H1 (cell line): ENCODE results near the gene DYNC1LI1. TPM values are rescaled to one million over a fixed set of nuclear protein-coding genes. Genes with fewer than 3 reads are reported as not detected.

Source experiments
- FOSL1 ChIP-seq: IDR thresholded peaks from 2 replicates; pipeline ENCODE4 v1.6.1; 2011; ENCODE audit warnings: mild to moderate bottlenecking, low read depth, low read length, moderate library complexity; ENCODE audit not compliant: insufficient read depth
- GTF2F1 ChIP-seq: IDR thresholded peaks from 2 replicates; pipeline ENCODE4 v1.6.1; 2012; ENCODE audit warnings: low read depth, low read length, improper control_type of control experiment, borderline replicate concordance
- JUN ChIP-seq: IDR thresholded peaks from 2 replicates; pipeline ENCODE4 v1.6.1; 2011; ENCODE audit warnings: low read depth, mild to moderate bottlenecking, improper control_type of control experiment, low read length
- polyA plus RNA-seq, 7 experiments: library from polyadenylated mRNA; depleted of rRNA in 3 of 7; stranded (reverse) in 5 of 7; unstranded in 2 of 7; fragments of >200 nt in 5 of 7; fragments of 200-250 nt in 2 of 7; gene quantifications; 1 replicate in 5 of 7; 2 replicates in 1 of 7; 4 replicates in 1 of 7; pipeline versions ENCODE4 v1.2.1 to v1.2.3, GENCODE V29; 2011 to 2013; ENCODE audit warnings: missing spikeins in 2 of 7, mixed read lengths in 2 of 7
- total RNA-seq: library from RNA; stranded (reverse); fragmentation: NEBNext Ultra II Directional; extraction: Animal tissue kit (Norgen Biotek cat#: 25700); gene quantifications from 2 replicates; pipeline ENCODE4 v1.2.1, GENCODE V29; 2021
- TF ChIP-seq, protein P1 (sequence below): fragments of 300-600 bp; sonication (generic); IDR thresholded peaks from 2 replicates; pipeline ENCODE4 v1.7.1; 2012; ENCODE audit warnings: low read length, moderate library complexity, mild to moderate bottlenecking, inconsistent platforms; ENCODE audit not compliant: insufficient replicate concordance

The DYNC1LI1 gene
- total and polyA plus RNA-seq, 2 of the 8 experiments (the other 6 are each of a cell fraction or from before 2014, with no cell fraction given) = 13.6 to 45.1 TPM

- TF ChIP-seq, protein P1, sequence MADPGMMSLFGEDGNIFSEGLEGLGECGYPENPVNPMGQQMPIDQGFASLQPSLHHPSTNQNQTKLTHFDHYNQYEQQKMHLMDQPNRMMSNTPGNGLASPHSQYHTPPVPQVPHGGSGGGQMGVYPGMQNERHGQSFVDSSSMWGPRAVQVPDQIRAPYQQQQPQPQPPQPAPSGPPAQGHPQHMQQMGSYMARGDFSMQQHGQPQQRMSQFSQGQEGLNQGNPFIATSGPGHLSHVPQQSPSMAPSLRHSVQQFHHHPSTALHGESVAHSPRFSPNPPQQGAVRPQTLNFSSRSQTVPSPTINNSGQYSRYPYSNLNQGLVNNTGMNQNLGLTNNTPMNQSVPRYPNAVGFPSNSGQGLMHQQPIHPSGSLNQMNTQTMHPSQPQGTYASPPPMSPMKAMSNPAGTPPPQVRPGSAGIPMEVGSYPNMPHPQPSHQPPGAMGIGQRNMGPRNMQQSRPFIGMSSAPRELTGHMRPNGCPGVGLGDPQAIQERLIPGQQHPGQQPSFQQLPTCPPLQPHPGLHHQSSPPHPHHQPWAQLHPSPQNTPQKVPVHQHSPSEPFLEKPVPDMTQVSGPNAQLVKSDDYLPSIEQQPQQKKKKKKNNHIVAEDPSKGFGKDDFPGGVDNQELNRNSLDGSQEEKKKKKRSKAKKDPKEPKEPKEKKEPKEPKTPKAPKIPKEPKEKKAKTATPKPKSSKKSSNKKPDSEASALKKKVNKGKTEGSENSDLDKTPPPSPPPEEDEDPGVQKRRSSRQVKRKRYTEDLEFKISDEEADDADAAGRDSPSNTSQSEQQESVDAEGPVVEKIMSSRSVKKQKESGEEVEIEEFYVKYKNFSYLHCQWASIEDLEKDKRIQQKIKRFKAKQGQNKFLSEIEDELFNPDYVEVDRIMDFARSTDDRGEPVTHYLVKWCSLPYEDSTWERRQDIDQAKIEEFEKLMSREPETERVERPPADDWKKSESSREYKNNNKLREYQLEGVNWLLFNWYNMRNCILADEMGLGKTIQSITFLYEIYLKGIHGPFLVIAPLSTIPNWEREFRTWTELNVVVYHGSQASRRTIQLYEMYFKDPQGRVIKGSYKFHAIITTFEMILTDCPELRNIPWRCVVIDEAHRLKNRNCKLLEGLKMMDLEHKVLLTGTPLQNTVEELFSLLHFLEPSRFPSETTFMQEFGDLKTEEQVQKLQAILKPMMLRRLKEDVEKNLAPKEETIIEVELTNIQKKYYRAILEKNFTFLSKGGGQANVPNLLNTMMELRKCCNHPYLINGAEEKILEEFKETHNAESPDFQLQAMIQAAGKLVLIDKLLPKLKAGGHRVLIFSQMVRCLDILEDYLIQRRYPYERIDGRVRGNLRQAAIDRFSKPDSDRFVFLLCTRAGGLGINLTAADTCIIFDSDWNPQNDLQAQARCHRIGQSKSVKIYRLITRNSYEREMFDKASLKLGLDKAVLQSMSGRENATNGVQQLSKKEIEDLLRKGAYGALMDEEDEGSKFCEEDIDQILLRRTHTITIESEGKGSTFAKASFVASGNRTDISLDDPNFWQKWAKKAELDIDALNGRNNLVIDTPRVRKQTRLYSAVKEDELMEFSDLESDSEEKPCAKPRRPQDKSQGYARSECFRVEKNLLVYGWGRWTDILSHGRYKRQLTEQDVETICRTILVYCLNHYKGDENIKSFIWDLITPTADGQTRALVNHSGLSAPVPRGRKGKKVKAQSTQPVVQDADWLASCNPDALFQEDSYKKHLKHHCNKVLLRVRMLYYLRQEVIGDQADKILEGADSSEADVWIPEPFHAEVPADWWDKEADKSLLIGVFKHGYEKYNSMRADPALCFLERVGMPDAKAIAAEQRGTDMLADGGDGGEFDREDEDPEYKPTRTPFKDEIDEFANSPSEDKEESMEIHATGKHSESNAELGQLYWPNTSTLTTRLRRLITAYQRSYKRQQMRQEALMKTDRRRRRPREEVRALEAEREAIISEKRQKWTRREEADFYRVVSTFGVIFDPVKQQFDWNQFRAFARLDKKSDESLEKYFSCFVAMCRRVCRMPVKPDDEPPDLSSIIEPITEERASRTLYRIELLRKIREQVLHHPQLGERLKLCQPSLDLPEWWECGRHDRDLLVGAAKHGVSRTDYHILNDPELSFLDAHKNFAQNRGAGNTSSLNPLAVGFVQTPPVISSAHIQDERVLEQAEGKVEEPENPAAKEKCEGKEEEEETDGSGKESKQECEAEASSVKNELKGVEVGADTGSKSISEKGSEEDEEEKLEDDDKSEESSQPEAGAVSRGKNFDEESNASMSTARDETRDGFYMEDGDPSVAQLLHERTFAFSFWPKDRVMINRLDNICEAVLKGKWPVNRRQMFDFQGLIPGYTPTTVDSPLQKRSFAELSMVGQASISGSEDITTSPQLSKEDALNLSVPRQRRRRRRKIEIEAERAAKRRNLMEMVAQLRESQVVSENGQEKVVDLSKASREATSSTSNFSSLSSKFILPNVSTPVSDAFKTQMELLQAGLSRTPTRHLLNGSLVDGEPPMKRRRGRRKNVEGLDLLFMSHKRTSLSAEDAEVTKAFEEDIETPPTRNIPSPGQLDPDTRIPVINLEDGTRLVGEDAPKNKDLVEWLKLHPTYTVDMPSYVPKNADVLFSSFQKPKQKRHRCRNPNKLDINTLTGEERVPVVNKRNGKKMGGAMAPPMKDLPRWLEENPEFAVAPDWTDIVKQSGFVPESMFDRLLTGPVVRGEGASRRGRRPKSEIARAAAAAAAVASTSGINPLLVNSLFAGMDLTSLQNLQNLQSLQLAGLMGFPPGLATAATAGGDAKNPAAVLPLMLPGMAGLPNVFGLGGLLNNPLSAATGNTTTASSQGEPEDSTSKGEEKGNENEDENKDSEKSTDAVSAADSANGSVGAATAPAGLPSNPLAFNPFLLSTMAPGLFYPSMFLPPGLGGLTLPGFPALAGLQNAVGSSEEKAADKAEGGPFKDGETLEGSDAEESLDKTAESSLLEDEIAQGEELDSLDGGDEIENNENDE = no peak
- TF ChIP-seq FOSL1 = no peak
- no peak for TF ChIP-seq JUN
- TF ChIP-seq GTF2F1 = no peak
These were observed 72.4 kb downstream of the DYNC1LI1 start (continued) for GRCh38 chr3:32498252-32498651.
